Ureter (tissue), 1 donor: Measurements from ENCODE around the gene SRGAP3. TPM values are rescaled to one million over a fixed set of nuclear protein-coding genes. Genes with fewer than 3 reads are reported as not detected.
"Not testable (repeated sequence)": the region's sequence is repeated elsewhere in the genome, so short reads cannot be mapped to it uniquely, and the experiment has no call there.

Experiments
- DNase-seq: peaks from one replicate; pipeline ENCODE4 v3.0.0-alpha.2; 2020; ENCODE audit warnings: low spot score
- total RNA-seq: library from RNA; stranded (reverse); gene quantifications from one replicate; pipeline ENCODE4 v1.2.4, GENCODE V29; 2023
- donor health status: DM: yes; HTN: yes; CAD: no.

The SRGAP3 gene
- total RNA-seq, 1 donor from 2014 or later, result 51.2 TPM

GRCh38 chr3:9087831-9088413 lies 161.5 kb downstream of the SRGAP3 start:
- DNase-seq, result no peak

GRCh38 chr3:9085428-9085827 lies 164.0 kb downstream of the SRGAP3 start:
- not testable (repeated sequence) for DNase-seq

GRCh38 chr3:9081184-9081818 lies 168.1 kb downstream of the SRGAP3 start:
- DNase-seq, result no peak

- DNase-seq, result no peak
These were observed 169.3 kb downstream of the SRGAP3 start for GRCh38 chr3:9080163-9080562.

- no peak for DNase-seq
These were observed 169.8 kb downstream of the SRGAP3 start for GRCh38 chr3:9079676-9080075.

GRCh38 chr3:9078561-9079240 lies 170.7 kb downstream of the SRGAP3 start:
- DNase-seq, result no peak

- no peak for DNase-seq
These were observed 172.4 kb downstream of the SRGAP3 start for GRCh38 chr3:9077029-9077428.

- DNase-seq, result no peak
These were observed 173.7 kb downstream of the SRGAP3 start for GRCh38 chr3:9075762-9076161.

- no peak for DNase-seq
These were observed 175.4 kb downstream of the SRGAP3 start for GRCh38 chr3:9074079-9074478.

GRCh38 chr3:9072667-9073009 lies 176.8 kb downstream of the SRGAP3 start:
- DNase-seq, result no peak

GRCh38 chr3:9071936-9072666 lies 177.3 kb downstream of the SRGAP3 start:
- DNase-seq, result no peak

- no peak for DNase-seq
These were observed 178.5 kb downstream of the SRGAP3 start for GRCh38 chr3:9070961-9071360.

GRCh38 chr3:9069971-9070370 lies 179.5 kb downstream of the SRGAP3 start:
- no peak for DNase-seq

GRCh38 chr3:9068051-9068450 lies 181.4 kb downstream of the SRGAP3 start:
- DNase-seq, result no peak

- DNase-seq, result no peak
These were observed 182.0 kb downstream of the SRGAP3 start for GRCh38 chr3:9067352-9067975.

- DNase-seq, result no peak
These were observed 182.7 kb downstream of the SRGAP3 start for GRCh38 chr3:9066775-9067174.

GRCh38 chr3:9066141-9066540 lies 183.3 kb downstream of the SRGAP3 start:
- no peak for DNase-seq

GRCh38 chr3:9064850-9065249 lies 184.6 kb downstream of the SRGAP3 start:
- no peak for DNase-seq

- no peak for DNase-seq
These were observed 185.2 kb downstream of the SRGAP3 start for GRCh38 chr3:9064251-9064650.

- DNase-seq, result no peak
These were observed 186.9 kb downstream of the SRGAP3 start for GRCh38 chr3:9062570-9062969.

GRCh38 chr3:9061634-9062033 lies 187.8 kb downstream of the SRGAP3 start:
- DNase-seq, result no peak
